Fibroblast of lung (primary cell): ENCODE data around the gene TH. TPM values are rescaled to one million over a fixed set of nuclear protein-coding genes. Genes with fewer than 3 reads are reported as not detected.

Experiments
- DNase-seq, 2 donors: peaks; one replicate each; pipeline versions ENCODE4 v3.0.0 to v3.0.0-alpha.2; 2010; ENCODE audit warnings: low read depth in 2 of 2
- H2AFZ ChIP-seq: 2 replicates; pipeline ENCODE4 v1.5.1; 2012; ENCODE audit warnings: low read length, control low read depth, inconsistent platforms
- H3K27ac ChIP-seq: 2 replicates; pipeline ENCODE4 v1.5.1; 2011; ENCODE audit warnings: low read length, control low read depth; ENCODE audit not compliant: insufficient read depth
- H3K27me3 ChIP-seq: 2 replicates; pipeline ENCODE4 v1.5.1; 2011; ENCODE audit warnings: mild to moderate bottlenecking, low read length; ENCODE audit not compliant: control insufficient read depth, insufficient read depth
- H3K36me3 ChIP-seq: 2 replicates; pipeline ENCODE4 v1.5.1; 2011; ENCODE audit warnings: low read length; ENCODE audit not compliant: control insufficient read depth, insufficient read depth
- H3K4me1 ChIP-seq: 2 replicates; pipeline ENCODE4 v1.5.1; 2011; ENCODE audit warnings: low read length; ENCODE audit not compliant: control insufficient read depth, insufficient read depth; ENCODE audit errors: extremely low read depth
- H3K4me2 ChIP-seq: 2 replicates; pipeline ENCODE4 v1.5.1; 2011; ENCODE audit warnings: low read length, control low read depth; ENCODE audit not compliant: insufficient read depth; ENCODE audit errors: extremely low read depth
- H3K4me3 ChIP-seq, 4 experiments: fragments of 200-600 bp in 1 of 4; sonication (generic) in 1 of 4; replicated peaks in 1 of 4; 2 replicates each; pipeline ENCODE4 v1.5.1; 2011 to 2016; ENCODE audit warnings: low read length in 4 of 4, low read depth in 3 of 4, mild to moderate bottlenecking in 3 of 4, control low read depth in 2 of 4, inconsistent platforms in 1 of 4, mixed read lengths in 1 of 4; ENCODE audit not compliant: insufficient read depth in 1 of 4; ENCODE audit errors: control extremely low read depth in 1 of 4
- H3K79me2 ChIP-seq: 2 replicates; pipeline ENCODE4 v1.5.1; 2012; ENCODE audit warnings: mild to moderate bottlenecking, low read length, inconsistent platforms; ENCODE audit not compliant: control insufficient read depth, insufficient read depth
- H3K9ac ChIP-seq: 2 replicates; pipeline ENCODE4 v1.5.1; 2011; ENCODE audit warnings: mild to moderate bottlenecking, low read length, control low read depth; ENCODE audit not compliant: insufficient read depth
- H3K9me3 ChIP-seq: 2 replicates; pipeline ENCODE4 v1.5.1; 2012; ENCODE audit warnings: low read depth, low read length; ENCODE audit not compliant: control insufficient read depth, insufficient read depth
- H4K20me1 ChIP-seq: 2 replicates; pipeline ENCODE4 v1.5.1; 2011; ENCODE audit warnings: low read length; ENCODE audit not compliant: control insufficient read depth, insufficient read depth; ENCODE audit errors: extremely low read depth
- CTCF ChIP-seq, 2 donors: IDR thresholded peaks in 1 of 2; conservative IDR thresholded peaks in 1 of 2; 1 replicate in 1 of 2; 2 replicates in 1 of 2; pipeline ENCODE4 v1.5.1; 2011 to 2012; ENCODE audit warnings: low read length in 2 of 2, control low read depth in 1 of 2, inconsistent platforms in 1 of 2, low read depth in 1 of 2, mild to moderate bottlenecking in 1 of 2
- EZH2 ChIP-seq: IDR thresholded peaks from 2 replicates; pipeline ENCODE4 v1.5.1; 2012; ENCODE audit warnings: low read length, control low read depth, mild to moderate bottlenecking; ENCODE audit errors: missing control alignments
- polyA plus RNA-seq, 2 donors: library from polyadenylated mRNA; depleted of rRNA in 1 of 2; stranded (reverse) in 1 of 2; unstranded in 1 of 2; fragments of >200 nt; gene quantifications; 2 replicates each; pipeline ENCODE4 v1.2.1, GENCODE V29; 2011 to 2012; ENCODE audit warnings: missing spikeins in 1 of 2
- total RNA-seq: library from RNA; depleted of rRNA; stranded (reverse); fragments of >200 nt; gene quantifications from 2 replicates; pipeline ENCODE4 v1.2.1, GENCODE V29; 2014

The TH gene
- total and polyA plus RNA-seq, 2 donors (not counting 1 experiment from before 2014, with no cell fraction given) = 0.17 TPM; not detected in 1

DNA sequence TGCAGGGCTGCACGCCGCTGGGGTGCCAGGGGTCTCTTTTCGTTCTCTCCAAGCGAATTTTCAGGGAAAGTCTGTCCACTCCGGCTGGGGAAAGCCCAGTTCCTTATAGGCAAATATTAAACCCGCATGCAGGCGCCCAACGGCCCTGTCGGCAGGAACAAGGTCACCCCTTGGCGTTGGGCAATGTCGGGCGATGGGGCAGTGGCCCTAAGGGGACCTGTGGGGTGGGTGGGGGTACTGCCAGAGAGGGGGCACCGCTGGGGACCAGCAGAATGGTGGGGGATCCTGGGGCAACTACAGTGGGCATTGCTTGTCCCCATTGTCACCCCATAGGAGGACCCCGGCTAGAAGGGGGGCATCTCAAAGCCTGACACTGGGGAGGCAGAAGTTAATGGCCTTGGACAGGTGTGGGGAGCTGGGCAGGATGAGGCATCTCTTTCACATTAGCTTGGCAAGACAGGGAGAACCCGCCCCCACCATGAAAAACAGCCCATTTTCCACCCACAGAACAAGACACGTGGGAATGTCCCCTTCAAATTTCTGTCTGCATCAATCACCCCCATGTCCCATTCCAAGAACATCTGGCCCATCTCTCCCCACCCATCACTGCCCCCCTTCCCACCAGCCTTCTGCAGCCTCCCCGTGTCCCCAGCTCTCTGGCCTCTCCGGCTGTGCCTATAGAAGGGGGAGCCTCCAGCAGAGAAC lies 26.9 kb downstream of the TH start:
- no peak for DNase-seq
- Histone ChIP-seq H3K4me3 (no peak overlapping the region), H3K4me1 (no peaks in the 10 kb centered on the region)

GRCh38 chr11:2143799-2144543 lies 27.6 kb downstream of the TH start:
- Histone ChIP-seq H3K4me2 (no peak overlapping the region), H3K9ac (no peak overlapping the region), H3K4me1 (no peaks in the 10 kb centered on the region), H3K4me3 (no peak overlapping the region), H2AFZ (no peak overlapping the region), H4K20me1 (peaks cover 1% of the 10 kb centered on the region), H3K27me3 (peaks cover 44% of the 10 kb centered on the region), H3K79me2 (no peaks in the 10 kb centered on the region), H3K9me3 (no peaks in the 10 kb centered on the region), H3K27ac (no peak overlapping the region), H3K36me3 (no peaks in the 10 kb centered on the region)
- DNase-seq = no peak
- no peak for TF ChIP-seq EZH2
- TF ChIP-seq CTCF (conservative IDR thresholded peaks at IDR 0.05 in 1 of 2, IDR thresholded peaks at IDR 0.05 in 1 of 2; ENCODE audit: low read depth in 1 of 2, low read length in 2 of 2) = no peak

More for the DNA sequence above, 26.9 kb downstream of the TH start:
- H3K27ac ChIP-seq = no peak overlapping the region
- H3K4me2 ChIP-seq = no peak overlapping the region
- H3K27me3 ChIP-seq = peaks cover 42% of the 10 kb centered on the region
- TF ChIP-seq CTCF (conservative IDR thresholded peaks at IDR 0.05 in 1 of 2, IDR thresholded peaks at IDR 0.05 in 1 of 2; ENCODE audit: low read depth in 1 of 2, low read length in 2 of 2) (no peak), EZH2 (no peak)
- no peaks in the 10 kb centered on the region for H3K79me2 ChIP-seq
- H3K9ac ChIP-seq = no peak overlapping the region
- H3K9me3 ChIP-seq = no peaks in the 10 kb centered on the region
- H2AFZ ChIP-seq = no peak overlapping the region
- peaks cover 1% of the 10 kb centered on the region for H4K20me1 ChIP-seq
- H3K36me3 ChIP-seq = no peaks in the 10 kb centered on the region

GRCh38 chr11:2143477-2143798 lies 28.2 kb downstream of the TH start:
- H3K9me3 ChIP-seq = no peaks in the 10 kb centered on the region
- no peaks in the 10 kb centered on the region for H3K79me2 ChIP-seq
- peaks cover 1% of the 10 kb centered on the region for H4K20me1 ChIP-seq
- no peak overlapping the region for H3K4me3 ChIP-seq
- H3K36me3 ChIP-seq = no peaks in the 10 kb centered on the region
- H3K4me1 ChIP-seq = no peaks in the 10 kb centered on the region
- H3K27me3 ChIP-seq = peaks cover 44% of the 10 kb centered on the region
- no peak for DNase-seq
- H3K9ac ChIP-seq = no peak overlapping the region
- H3K4me2 ChIP-seq = no peak overlapping the region
- H2AFZ ChIP-seq = no peak overlapping the region
- TF ChIP-seq CTCF (conservative IDR thresholded peaks at IDR 0.05 in 1 of 2, IDR thresholded peaks at IDR 0.05 in 1 of 2; ENCODE audit: low read depth in 1 of 2, low read length in 2 of 2) (no peak), EZH2 (no peak)
- no peak overlapping the region for H3K27ac ChIP-seq
